GM18498 (cell line): ENCODE results near the gene FBXL14.

Experiments
- ATAC-seq: cut with Tn5 transposase; IDR thresholded peaks from one replicate; pipeline ENCODE4 v1.9.1; 2021; ENCODE audit warnings: mild to moderate bottlenecking, moderate library complexity; ENCODE audit not compliant: unreplicated experiment

FBXL14 gene

GRCh38 chr12:1540690-1541089 lies 53.7 kb downstream of the FBXL14 start:
- ATAC-seq: no peak

GRCh38 chr12:1539135-1539534 lies 55.2 kb downstream of the FBXL14 start:
- no peak for ATAC-seq

GRCh38 chr12:1536817-1537216 lies 57.6 kb downstream of the FBXL14 start:
- ATAC-seq: no peak

DNA sequence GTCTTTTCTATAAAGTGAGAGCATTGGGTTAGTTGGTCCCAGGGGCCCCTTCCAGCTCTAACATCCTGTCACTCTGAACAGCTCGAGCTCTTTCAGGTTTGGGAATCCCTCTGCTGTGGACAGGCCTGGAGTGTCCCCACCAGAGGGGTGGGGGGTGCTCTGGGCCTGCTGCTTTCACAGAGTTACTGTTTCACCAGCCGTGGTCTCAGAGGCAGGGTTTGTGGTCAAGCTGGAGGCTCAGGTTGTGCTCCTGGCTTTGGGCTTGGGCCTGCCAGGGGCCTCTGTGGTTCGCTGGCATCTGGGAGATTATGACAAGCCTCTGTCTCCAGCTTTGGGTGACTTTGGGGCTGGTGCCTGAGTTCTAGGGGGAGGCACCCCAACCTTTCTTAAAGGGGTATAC lies 59.6 kb downstream of the FBXL14 start:
- ATAC-seq: no peak

DNA sequence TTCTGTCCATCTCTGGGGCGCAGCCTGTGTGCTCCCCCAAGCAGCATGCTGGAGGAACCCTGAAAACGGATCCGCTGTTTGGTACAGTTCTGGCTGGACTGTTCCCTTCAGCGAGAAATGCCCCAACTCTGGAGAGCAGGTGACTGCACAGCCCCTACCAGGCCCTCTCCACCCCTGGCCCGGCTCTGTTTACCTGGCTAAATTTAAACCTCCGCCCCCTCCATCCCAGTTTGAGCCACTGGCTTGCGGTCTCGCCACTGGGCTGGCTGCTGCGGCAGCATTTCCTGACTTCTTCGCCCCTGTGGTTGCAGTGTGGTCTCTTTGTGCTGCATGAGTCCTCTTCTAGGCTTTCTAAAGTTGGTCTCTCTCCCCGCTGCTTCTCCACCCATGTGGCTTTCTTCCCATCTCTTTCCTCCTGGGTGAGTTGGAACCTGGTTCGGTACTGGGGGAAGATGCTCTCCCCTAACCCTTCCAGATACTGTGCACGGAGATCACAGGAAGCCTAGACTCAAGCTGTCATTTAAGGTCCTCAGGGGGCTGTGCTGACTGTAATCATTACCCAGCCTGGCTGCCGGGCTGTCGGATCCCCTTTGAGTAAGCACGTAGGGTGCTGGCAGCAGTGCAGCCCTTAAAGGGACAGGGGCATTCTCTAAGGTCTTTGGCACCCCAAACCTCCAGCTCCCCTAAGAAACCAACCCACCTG lies 60.6 kb downstream of the FBXL14 start:
- ATAC-seq: peak; percentile 49

DNA sequence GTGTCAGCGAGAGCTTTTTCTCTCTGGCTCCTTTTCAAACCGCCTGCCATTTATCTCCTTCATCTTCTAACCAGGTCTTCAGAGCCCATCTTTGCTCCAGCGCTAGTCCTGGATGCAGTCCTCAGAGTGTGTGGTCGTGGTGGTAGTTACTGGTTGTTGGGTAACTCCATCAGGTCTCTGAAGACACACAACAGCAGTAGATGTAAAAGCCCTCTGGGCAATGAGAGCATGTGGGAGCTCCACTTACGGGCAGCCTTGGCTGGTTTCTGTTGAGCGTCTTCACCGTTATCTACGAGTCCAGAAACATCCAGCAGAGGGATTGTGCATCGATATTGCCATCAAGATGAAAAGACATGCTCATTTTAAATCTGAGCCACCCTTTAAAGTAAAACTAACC lies 61.2 kb downstream of the FBXL14 start:
- peak; percentile 15 for ATAC-seq

DNA sequence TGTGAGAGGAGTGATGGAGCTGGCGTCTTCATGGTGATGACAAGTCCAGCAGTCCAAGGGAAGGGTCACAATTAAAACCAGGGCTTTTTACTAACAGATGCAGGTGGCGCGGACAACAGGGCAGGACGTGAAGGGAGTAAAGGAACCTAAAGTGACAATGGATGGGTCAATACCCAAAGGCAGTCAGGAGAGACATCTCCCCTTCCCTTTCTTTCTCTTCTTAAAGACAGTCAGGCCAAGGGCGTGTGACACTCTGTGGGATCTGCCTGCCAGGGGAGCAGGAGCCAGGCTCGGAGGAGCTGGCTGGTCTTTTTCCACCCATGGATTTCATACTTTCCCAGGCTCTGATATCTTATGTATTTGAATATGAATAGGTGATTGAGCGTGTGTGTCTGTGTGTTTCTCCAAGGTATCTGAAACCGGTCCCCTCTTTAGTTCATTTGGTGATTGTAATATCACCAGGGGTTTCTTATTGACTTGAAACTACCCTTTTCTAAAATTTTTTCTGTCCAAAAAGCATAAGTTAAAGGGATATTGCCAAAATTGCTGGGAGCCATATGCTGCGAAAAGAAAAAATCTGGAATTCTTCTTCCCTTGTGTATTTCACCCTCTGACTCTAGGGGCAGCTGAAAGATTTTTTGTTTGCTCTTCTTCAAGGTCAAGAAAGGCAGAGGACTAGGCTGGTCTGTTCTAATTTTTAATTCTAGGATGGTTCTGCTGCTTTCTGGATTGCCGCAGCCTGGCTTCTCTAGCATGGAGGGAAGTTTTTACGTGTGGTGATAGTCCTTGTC lies 61.8 kb downstream of the FBXL14 start:
- ATAC-seq: no peak

- ATAC-seq: no peak
These were observed 62.6 kb downstream of the FBXL14 start for GRCh38 chr12:1531654-1532374.

- no peak for ATAC-seq
These were observed 63.2 kb downstream of the FBXL14 start for GRCh38 chr12:1531153-1531653.

DNA sequence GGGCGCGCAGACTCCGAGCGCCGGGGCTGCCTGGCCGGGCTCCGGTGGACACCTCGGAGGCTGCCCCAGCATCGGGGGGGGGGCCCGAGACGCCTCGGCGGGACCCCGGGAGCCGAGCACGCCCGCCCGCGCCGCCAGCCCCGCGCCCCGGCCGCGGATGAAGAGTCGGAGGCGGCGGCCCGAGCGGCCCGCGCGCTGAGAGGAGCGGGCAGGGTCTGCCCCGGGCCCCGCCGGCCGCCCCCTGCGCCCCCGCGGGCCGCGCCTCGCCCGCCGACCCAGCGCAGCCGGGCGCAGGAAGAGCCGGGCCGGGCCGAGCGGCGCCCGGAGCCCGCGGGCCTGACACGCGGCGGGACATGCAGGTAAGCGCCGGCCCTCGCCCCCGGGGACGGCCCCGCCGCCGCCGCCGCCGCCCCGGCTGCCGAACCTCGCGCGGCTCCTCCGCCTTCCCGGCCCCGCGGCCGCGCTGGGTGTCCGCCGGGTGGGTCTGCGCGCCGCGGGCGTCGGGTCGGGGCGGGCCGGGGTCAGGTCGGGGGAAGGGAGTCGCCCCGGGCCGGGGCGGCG lies 63.7 kb downstream of the FBXL14 start:
- ATAC-seq: no peak

DNA sequence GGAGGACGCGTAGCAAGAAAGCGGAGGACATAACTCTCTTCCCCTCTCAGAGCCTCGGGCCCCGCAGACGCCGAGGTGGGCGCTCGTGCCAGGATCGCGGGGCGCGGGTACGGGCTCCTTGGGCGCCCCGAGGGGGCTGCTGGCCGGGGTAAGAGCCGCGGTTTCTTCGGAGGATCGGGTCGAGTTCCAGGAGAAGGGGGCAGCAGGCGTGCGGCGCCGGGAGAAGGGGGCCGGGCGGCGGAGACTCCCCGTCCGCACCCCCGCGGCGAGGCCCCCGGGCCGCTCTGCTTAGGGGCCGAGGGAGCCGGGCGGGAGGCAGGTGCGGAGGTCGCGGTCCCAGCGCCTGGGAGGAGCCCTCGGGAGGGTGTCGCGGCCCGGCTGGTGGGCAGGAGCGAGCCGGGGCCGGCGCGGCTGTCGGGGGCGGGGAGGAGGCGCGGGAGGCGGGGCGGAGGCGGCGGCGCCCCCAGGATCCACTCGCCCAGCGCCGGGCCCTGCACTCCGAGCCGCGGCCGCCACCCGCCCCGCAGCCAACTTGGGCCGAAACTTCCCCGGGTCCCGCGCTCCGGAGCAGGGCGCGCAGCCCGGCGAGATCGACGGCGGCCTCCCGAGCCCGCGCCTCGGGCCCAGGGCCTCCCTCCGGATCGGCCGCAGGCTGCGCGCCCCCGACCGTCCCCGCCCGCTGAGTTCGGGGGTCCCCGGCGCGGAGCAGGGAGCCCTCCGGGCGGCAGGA lies 64.4 kb downstream of the FBXL14 start:
- ATAC-seq: no peak

GRCh38 chr12:1529228-1529861 lies 65.0 kb downstream of the FBXL14 start:
- ATAC-seq: no peak

GRCh38 chr12:1528791-1529190 lies 65.6 kb downstream of the FBXL14 start:
- ATAC-seq: no peak

GRCh38 chr12:1527789-1528188 lies 66.6 kb downstream of the FBXL14 start:
- ATAC-seq: no peak

DNA sequence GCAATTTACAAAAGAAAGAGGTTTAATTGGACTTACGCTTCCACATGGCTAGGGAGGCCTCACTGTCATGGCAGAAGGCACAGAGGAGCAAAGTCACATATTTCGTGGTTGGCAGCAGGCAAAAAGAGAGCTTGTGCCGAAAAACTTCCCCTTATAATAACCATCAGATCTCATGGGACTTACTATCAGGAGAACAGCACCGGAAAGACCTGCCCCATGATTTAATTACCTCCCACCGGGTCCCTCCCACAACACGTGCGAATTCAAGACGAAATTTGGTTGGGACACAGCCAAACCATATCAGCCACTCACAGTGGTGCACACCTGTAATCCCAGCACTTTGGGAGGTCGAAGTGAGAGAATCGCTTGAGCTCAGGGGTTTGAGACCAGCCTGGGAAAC lies 68.5 kb downstream of the FBXL14 start:
- ATAC-seq: no peak

DNA sequence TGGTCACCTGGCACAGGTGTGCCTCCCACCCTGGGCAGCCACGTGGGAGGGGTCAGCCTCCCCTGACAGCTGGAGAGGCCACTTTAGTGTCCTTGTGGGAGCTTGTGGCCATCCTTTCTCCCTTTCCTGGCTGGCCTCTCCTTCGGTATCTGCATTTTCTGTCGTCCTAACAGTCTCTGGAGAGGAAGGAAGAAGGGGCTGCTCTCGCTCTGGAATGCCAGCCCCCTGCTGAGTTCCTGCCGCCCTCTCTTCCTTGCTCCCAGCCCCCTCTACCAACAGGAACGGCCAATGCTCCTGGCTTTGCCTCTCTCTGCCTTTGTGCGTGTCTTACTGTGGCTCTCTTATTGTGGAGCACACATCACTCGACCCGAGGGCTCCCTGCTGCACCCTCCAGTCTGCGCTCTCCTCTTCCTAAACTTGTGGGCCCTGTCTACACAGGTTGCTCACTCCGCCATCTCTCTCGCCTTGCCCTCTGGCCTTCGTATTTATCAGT lies 70.8 kb downstream of the FBXL14 start:
- no peak for ATAC-seq

- ATAC-seq: no peak
These were observed 71.3 kb downstream of the FBXL14 start for GRCh38 chr12:1523046-1523445.

GRCh38 chr12:1519642-1520041 lies 74.7 kb downstream of the FBXL14 start:
- ATAC-seq: no peak

DNA sequence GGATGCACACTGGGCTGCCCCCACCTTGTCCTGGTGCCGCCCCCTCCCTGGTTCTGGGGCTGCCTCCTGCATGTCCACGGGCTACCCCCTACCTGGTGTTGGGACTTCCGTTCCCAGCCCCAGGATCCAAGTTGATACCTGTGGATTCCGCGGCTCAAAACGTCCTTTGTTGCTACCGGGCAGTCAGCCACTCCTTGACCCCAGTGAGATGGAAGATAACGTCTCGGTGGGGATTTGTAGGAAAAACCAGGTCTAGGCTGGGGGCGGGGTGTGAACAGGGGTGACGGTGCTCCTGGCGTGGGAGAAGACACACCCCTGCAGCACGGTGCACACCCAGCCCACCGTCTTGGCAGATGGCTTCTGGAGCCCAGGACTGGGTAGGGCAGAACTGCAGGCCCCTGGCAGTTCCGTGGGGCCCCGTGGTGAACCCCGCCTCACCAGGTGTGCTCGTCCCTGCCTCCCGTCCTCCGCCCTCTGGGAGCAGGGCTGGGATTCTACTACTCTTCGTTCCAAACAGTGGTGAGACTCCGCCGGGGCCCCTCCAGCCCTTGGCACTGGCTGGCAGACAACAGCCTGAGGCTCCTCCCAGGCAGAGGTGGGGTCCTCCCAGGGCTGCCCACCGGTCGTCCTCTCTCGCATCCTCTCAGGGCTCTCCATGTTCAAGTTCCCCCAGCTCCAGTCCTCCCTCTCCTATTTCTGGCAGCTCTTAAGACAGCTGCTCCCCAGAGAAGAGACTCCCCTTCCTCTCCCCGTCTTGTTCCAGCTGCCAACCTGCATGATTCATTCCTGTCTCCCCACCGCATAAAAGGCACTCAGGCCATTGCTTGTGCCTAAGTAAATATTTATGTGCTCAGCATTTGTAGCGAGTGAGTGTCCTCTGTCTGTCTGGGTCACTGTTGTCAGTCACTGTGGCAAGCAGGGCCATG lies 75.5 kb downstream of the FBXL14 start:
- ATAC-seq: no peak
